Ascending aorta (tissue), 2 donors: ENCODE results near the gene MTHFD2L. TPM values are rescaled to one million over a fixed set of nuclear protein-coding genes. Genes with fewer than 3 reads are reported as not detected.

Experiments used
- DNase-seq, 2 donors: peaks; one replicate each; pipeline ENCODE4 v3.0.0-alpha.2; 2019; ENCODE audit warnings: low spot score in 2 of 2
- H3K27ac ChIP-seq, 2 donors: fragments of 200-600 bp; sonication (generic); one replicate each; pipeline ENCODE4 v1.5.1; 2016 to 2017; ENCODE audit warnings: mild to moderate bottlenecking in 1 of 2
- H3K27me3 ChIP-seq: fragments of 200-600 bp; sonication (generic); one replicate; pipeline ENCODE4 v1.5.1; 2017
- H3K36me3 ChIP-seq, 2 donors: fragments of 200-600 bp; sonication (generic); one replicate each; pipeline ENCODE4 v1.5.1; 2016
- H3K4me1 ChIP-seq, 2 donors: fragments of 200-600 bp; sonication (generic); one replicate each; pipeline ENCODE4 v1.5.1; 2016 to 2017; ENCODE audit warnings: mild to moderate bottlenecking in 1 of 2
- H3K4me3 ChIP-seq, 2 donors: fragments of 200-600 bp; sonication (generic); one replicate each; pipeline ENCODE4 v1.5.1; 2016 to 2017; ENCODE audit warnings: mild to moderate bottlenecking in 1 of 2
- H3K9me3 ChIP-seq, 2 donors: fragments of 200-600 bp; sonication (generic); one replicate each; pipeline ENCODE4 v1.5.1; 2016
- CTCF ChIP-seq, 3 experiments: fragments of 200-600 bp in 2 of 3; fragments of 450-650 bp in 1 of 3; sonication (generic) in 2 of 3; IDR thresholded peaks; one replicate each; pipeline ENCODE4 v1.5.1; 2016 to 2019; ENCODE audit warnings: antibody characterized with exemption in 3 of 3, mild to moderate bottlenecking in 1 of 3, moderate library complexity in 1 of 3
- intact Hi-C: fragments of 100-400 bp; cut with DNase I; formaldehyde crosslinking; loops from one replicate; pipeline ENCODE4 v1.15.1; 2023
- total RNA-seq: library from RNA; depleted of rRNA; stranded (reverse); fragments of >200 nt; gene quantifications from one replicate; pipeline ENCODE4 v1.1.0, GENCODE V29; 2016

MTHFD2L gene
- total RNA-seq, 1 donor from 2014 or later, result not detected

- intact Hi-C loops, result no loop called here
These were observed 77.2 kb downstream of the MTHFD2L start for GRCh38 chr4:74235135-74235534.

GRCh38 chr4:74237425-74237966 is 79.6 kb downstream of the MTHFD2L start:
- TF ChIP-seq CTCF (IDR thresholded peaks at IDR 0.05), result no peak
- Histone ChIP-seq H3K27ac (no peak overlapping the region), H3K4me3 (no peak overlapping the region), H3K27me3 (no peaks in the 10 kb centered on the region), H3K9me3 (no peaks in the 10 kb centered on the region), H3K36me3 (no peaks in the 10 kb centered on the region), H3K4me1 (no peaks in the 10 kb centered on the region)
- no peak for DNase-seq
- intact Hi-C loops, result no loop called here

More at GRCh38 chr4:74235135-74235534, 77.2 kb downstream of the MTHFD2L start:
- DNase-seq, result no peak
- Histone ChIP-seq H3K27me3 (no peaks in the 10 kb centered on the region), H3K4me3 (no peak overlapping the region), H3K27ac (no peak overlapping the region), H3K9me3 (no peaks in the 10 kb centered on the region), H3K4me1 (no peaks in the 10 kb centered on the region), H3K36me3 (no peaks in the 10 kb centered on the region)
- TF ChIP-seq CTCF (IDR thresholded peaks at IDR 0.05), result no peak

GRCh38 chr4:74244049-74244448 is 86.1 kb downstream of the MTHFD2L start:
- TF ChIP-seq CTCF (IDR thresholded peaks at IDR 0.05), result no peak
- no peaks in the 10 kb centered on the region for H3K4me1 ChIP-seq
- H3K4me3 ChIP-seq, result no peak overlapping the region
- no peak for DNase-seq
- no peaks in the 10 kb centered on the region for H3K36me3 ChIP-seq
- H3K9me3 ChIP-seq, result no peaks in the 10 kb centered on the region
- H3K27ac ChIP-seq, result no peak overlapping the region
- intact Hi-C loops, result no loop called here
- no peaks in the 10 kb centered on the region for H3K27me3 ChIP-seq

- intact Hi-C loops, result no loop called here
- TF ChIP-seq CTCF (IDR thresholded peaks at IDR 0.05), result no peak
- Histone ChIP-seq H3K9me3 (peaks cover 8 to 17% of the 10 kb centered on the region in 2 donors), H3K4me1 (no peaks in the 10 kb centered on the region), H3K36me3 (no peaks in the 10 kb centered on the region), H3K27me3 (no peaks in the 10 kb centered on the region), H3K27ac (no peak overlapping the region), H3K4me3 (no peak overlapping the region)
- no peak for DNase-seq
These were observed 95.0 kb downstream of the MTHFD2L start for GRCh38 chr4:74252933-74253332.

GRCh38 chr4:74254386-74254785 is 96.5 kb downstream of the MTHFD2L start:
- intact Hi-C loops, result no loop called here
- Histone ChIP-seq H3K9me3 (peaks cover 8 to 17% of the 10 kb centered on the region in 2 donors), H3K36me3 (no peaks in the 10 kb centered on the region), H3K4me1 (no peaks in the 10 kb centered on the region), H3K27ac (no peak overlapping the region), H3K4me3 (no peak overlapping the region), H3K27me3 (no peaks in the 10 kb centered on the region)
- TF ChIP-seq CTCF (IDR thresholded peaks at IDR 0.05), result no peak
- DNase-seq, result no peak

GRCh38 chr4:74255096-74255495 is 97.2 kb downstream of the MTHFD2L start:
- no peaks in the 10 kb centered on the region for H3K27me3 ChIP-seq
- no peak overlapping the region for H3K27ac ChIP-seq
- no peak for DNase-seq
- no peak for TF ChIP-seq CTCF (IDR thresholded peaks at IDR 0.05)
- no peaks in the 10 kb centered on the region for H3K36me3 ChIP-seq
- peaks cover 8 to 17% of the 10 kb centered on the region in 2 donors for H3K9me3 ChIP-seq
- H3K4me1 ChIP-seq, result no peaks in the 10 kb centered on the region
- no peak overlapping the region for H3K4me3 ChIP-seq
- intact Hi-C loops, result no loop called here
